Tibial artery (tissue), 4 donors: Measurements from ENCODE around the gene ETS2.

Experiments
- DNase-seq, 2 donors: peaks; one replicate each; pipeline ENCODE4 v3.0.0-alpha.2; 2019
- H3K27ac ChIP-seq, 2 donors: fragments of 200-600 bp; sonication (generic) in 1 of 2; 1 replicate in 1 of 2; 2 replicates in 1 of 2; pipeline ENCODE4 v1.5.1; 2018 to 2019; ENCODE audit warnings: mild to moderate bottlenecking in 1 of 2
- H3K27me3 ChIP-seq, 2 donors: fragments of 200-600 bp; sonication (generic) in 1 of 2; one replicate each; pipeline versions ENCODE4 v1.5.1 to v1.6.0; 2016 to 2019
- H3K36me3 ChIP-seq, 3 donors: fragments of 200-600 bp; sonication (generic) in 2 of 3; one replicate each; pipeline ENCODE4 v1.5.1; 2016 to 2019; ENCODE audit warnings: mild to moderate bottlenecking in 2 of 3
- H3K4me1 ChIP-seq, 4 donors: fragments of 200-600 bp; sonication (generic) in 2 of 4; 1 replicate in 3 of 4; 2 replicates in 1 of 4; pipeline ENCODE4 v1.5.1; 2016 to 2019
- H3K4me3 ChIP-seq, 2 donors: fragments of 200-600 bp; sonication (generic) in 1 of 2; 1 replicate in 1 of 2; 2 replicates in 1 of 2; pipeline ENCODE4 v1.5.1; 2018 to 2019; ENCODE audit warnings: mild to moderate bottlenecking in 2 of 2
- H3K9me3 ChIP-seq, 3 donors: fragments of 200-600 bp; sonication (generic) in 1 of 3; one replicate each; pipeline ENCODE4 v1.5.1; 2016 to 2019
- intact Hi-C: fragments of 100-400 bp; cut with DNase I; formaldehyde crosslinking; loops from one replicate; pipeline ENCODE4 v1.15.0; 2023; ENCODE audit warnings: low total_unique reads
- TF ChIP-seq, protein P1 (sequence below), 2 experiments: fragments of 200-600 bp in 1 of 2; fragments of 450-650 bp in 1 of 2; IDR thresholded peaks; one replicate each; pipeline ENCODE4 v1.5.1; 2017 to 2019; ENCODE audit warnings: antibody characterized with exemption in 2 of 2, mild to moderate bottlenecking in 1 of 2, moderate library complexity in 1 of 2

The ETS2 gene

GRCh38 chr21:38798081-38798480, 7.6 kb upstream of the ETS2 start:
- H3K27me3 ChIP-seq, result no peaks in the 10 kb centered on the region
- no peak for DNase-seq
- no peak overlapping the region for H3K27ac ChIP-seq
- H3K9me3 ChIP-seq, result no peaks in the 10 kb centered on the region
- H3K4me1 ChIP-seq, result no peaks in the 10 kb centered on the region
- H3K4me3 ChIP-seq, result no peak overlapping the region
- intact Hi-C loops, result loop anchor here (10.0 kb wide), 1 partner anchor 133 kb away; no protein-coding TSS in a partner anchor
- no peaks in the 10 kb centered on the region for H3K36me3 ChIP-seq
- TF ChIP-seq, protein P1, sequence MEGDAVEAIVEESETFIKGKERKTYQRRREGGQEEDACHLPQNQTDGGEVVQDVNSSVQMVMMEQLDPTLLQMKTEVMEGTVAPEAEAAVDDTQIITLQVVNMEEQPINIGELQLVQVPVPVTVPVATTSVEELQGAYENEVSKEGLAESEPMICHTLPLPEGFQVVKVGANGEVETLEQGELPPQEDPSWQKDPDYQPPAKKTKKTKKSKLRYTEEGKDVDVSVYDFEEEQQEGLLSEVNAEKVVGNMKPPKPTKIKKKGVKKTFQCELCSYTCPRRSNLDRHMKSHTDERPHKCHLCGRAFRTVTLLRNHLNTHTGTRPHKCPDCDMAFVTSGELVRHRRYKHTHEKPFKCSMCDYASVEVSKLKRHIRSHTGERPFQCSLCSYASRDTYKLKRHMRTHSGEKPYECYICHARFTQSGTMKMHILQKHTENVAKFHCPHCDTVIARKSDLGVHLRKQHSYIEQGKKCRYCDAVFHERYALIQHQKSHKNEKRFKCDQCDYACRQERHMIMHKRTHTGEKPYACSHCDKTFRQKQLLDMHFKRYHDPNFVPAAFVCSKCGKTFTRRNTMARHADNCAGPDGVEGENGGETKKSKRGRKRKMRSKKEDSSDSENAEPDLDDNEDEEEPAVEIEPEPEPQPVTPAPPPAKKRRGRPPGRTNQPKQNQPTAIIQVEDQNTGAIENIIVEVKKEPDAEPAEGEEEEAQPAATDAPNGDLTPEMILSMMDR (IDR thresholded peaks at IDR 0.05), result no peak

DNA sequence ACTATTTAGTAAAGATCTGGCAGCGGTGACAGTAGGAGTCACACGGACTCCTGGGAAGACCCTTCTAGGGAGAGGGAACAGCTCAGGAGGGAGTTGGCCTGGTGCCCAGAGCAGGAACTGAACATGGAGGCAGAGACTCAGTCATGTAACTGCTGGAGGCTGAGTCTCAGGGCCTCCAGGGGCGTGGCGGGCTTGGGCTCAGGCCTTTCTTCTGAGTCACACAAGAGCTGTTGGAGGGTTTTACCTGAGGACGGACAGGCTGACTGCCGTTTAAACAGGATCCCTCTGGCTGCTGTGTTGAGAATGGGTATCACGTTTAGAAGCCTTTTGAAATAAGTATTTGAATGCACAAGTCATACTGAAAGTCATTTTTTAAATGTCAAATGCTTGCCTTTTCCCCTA, 7.2 kb upstream of the ETS2 start:
- Histone ChIP-seq H3K36me3 (no peaks in the 10 kb centered on the region), H3K4me1 (no peaks in the 10 kb centered on the region), H3K27ac (no peak overlapping the region), H3K27me3 (no peaks in the 10 kb centered on the region), H3K4me3 (no peak overlapping the region), H3K9me3 (no peaks in the 10 kb centered on the region)
- no peak for DNase-seq
- intact Hi-C loops, result loop anchor here (10.0 kb wide), 1 partner anchor 134 kb away; no protein-coding TSS in a partner anchor
- TF ChIP-seq, protein P1 (IDR thresholded peaks at IDR 0.05), result no peak

DNA sequence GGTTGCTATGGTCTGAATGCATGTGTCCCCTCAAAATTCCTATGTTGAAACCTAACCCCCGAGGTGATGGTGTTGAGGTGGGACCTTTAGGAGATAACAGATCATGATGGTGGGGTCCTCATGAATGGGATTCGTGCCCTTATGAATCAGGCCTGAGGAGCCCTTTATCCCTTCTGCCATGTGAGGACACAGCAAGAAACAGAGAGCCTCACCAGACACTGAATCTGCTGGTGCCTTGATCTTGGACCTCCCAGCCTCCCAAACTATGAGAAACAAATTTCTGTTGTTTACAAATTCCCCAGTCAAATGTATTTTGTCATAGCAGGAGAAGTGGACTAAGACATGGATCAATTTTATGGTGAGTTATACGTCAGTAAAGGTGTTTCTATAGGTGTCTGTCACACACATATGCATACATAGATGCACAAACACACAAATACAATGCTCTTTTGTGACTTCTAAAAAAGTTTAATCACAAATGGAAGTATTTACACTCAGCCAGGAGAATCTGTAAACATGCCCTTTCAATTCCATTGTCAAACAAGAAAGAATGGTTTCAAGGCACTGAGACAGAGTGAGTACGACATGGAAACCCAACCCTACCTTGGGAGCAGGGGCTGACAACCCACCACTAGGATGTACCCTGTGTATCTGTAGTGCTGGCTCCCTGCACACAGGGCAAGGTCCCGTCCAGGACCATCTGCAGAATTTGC, 5.5 kb upstream of the ETS2 start:
- no peak overlapping the region for H3K4me3 ChIP-seq
- no peak for DNase-seq
- intact Hi-C loops, result loop anchor here (5.0 to 10.0 kb wide), 2 partner anchors 68 to 225 kb away; no protein-coding TSS in a partner anchor
- peaks cover 0 to 11% (median 0%) of the 10 kb centered on the region in 4 donors for H3K4me1 ChIP-seq
- TF ChIP-seq, protein P1 (IDR thresholded peaks at IDR 0.05), result no peak
- H3K27me3 ChIP-seq, result no peaks in the 10 kb centered on the region
- H3K9me3 ChIP-seq, result no peaks in the 10 kb centered on the region
- no peaks in the 10 kb centered on the region for H3K36me3 ChIP-seq
- no peak overlapping the region for H3K27ac ChIP-seq

- TF ChIP-seq, protein P1 (IDR thresholded peaks at IDR 0.05), result no peak
- H3K9me3 ChIP-seq, result no peaks in the 10 kb centered on the region
- H3K27me3 ChIP-seq, result no peaks in the 10 kb centered on the region
- no peak overlapping the region for H3K27ac ChIP-seq
- peaks cover 0 to 11% (median 0%) of the 10 kb centered on the region in 4 donors for H3K4me1 ChIP-seq
- no peak for DNase-seq
- no peaks in the 10 kb centered on the region for H3K36me3 ChIP-seq
- no peak overlapping the region for H3K4me3 ChIP-seq
- intact Hi-C loops, result loop anchor here (5.0 to 10.0 kb wide), 2 partner anchors 69 to 224 kb away; no protein-coding TSS in a partner anchor
Measured at GRCh38 chr21:38800924-38801744, 4.6 kb upstream of the ETS2 start.

DNA sequence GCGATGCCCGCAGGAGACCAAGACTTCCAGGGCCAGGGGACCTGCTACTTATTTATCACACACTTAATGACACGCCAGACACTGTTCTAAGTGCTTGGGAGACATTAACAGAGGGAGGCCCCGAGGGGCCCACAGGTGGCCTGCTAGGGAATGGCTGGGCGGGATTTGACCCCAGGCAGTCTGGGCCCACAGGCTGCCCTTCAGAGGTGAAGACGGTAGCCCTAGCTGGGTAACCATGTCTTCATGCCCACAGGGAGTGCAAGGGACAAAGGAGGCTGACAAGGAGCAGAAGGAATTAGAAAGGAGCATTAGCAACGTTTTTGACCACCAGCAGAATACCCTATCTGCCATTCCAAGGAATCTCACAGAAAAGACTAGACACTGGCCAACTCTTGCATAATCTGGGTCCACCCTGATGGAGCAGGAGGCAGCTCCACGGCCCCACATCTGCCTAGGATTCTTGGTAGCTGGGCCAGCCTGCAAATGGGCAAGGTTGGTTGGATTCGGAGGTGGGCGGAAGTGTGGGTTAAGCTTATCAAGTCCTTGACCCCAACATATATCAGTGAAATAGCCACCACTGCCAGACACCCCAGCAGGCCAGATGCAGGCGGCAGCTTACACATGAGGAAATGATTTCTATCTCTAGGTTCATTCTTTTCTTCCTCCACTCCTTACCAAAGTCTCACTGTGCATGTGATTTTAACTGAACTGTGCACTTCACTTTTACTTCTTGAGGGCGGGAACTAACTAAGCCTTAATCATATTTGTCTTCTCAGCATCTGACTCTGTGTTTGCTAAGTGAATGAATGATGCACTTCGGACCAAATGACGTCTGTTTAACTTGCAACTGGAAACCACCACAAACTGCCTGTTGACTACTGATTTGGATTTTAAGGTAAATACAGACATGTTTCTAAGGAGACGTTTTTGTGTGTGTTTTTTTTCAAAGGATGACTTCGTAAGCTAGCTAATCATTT, 3.4 kb upstream of the ETS2 start:
- no peaks in the 10 kb centered on the region for H3K9me3 ChIP-seq
- intact Hi-C loops, result loop anchor here (5.0 to 10.0 kb wide), 2 partner anchors 70 to 222 kb away; no protein-coding TSS in a partner anchor
- DNase-seq, result no peak
- H3K27ac ChIP-seq, result no peak overlapping the region
- H3K4me1 ChIP-seq, result peaks cover 0 to 11% (median 0%) of the 10 kb centered on the region in 4 donors
- H3K36me3 ChIP-seq, result no peaks in the 10 kb centered on the region
- H3K27me3 ChIP-seq, result no peaks in the 10 kb centered on the region
- H3K4me3 ChIP-seq, result no peak overlapping the region
- TF ChIP-seq, protein P1 (IDR thresholded peaks at IDR 0.05), result no peak
